ENCODE data around the gene SBNO1.

SBNO1 gene

DNA sequence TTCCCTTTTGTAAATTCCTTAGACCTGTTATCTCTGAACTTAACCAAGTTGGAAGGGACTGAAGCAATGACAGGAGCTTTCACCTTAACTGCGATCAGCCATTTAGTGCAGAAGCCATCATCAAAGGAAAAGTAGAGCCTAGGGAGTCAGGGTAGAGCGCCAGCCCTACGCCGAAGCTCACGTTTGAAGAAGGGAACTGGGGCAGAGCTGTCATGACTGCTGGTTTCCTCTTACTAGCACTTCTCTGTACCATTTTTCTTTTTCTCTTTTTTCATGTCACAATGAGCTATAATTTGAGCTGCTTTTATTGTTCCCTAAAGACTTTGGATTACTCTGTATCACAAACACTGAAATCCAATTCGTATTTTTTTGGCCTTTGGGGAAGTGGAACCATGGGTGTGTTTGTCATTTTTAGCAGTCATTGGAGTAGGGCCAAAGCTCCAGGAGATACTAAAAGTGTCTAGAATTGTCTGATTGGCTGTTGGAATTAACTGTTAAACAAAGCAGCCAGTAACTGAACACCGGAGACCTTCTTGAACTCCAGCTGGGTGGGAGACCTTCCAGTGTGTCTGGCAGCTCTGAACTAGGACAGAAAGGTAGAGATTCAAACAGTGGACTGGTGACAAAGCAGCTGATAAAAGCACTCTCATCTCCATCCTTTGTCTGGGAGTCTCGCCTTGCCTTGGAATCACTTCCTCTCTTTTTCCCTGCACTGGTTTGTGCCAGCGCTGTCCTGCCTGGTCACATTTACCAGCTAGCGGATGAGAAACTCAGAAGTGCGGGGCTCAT is 122.3 kb downstream of the SBNO1 start:
- ChIA-PET CTCF (interaction anchor here (0.6 to 0.7 kb wide), 2 partner anchors 69 to 297 kb away, joined by 3 read pairs; no protein-coding TSS in a partner anchor), POLR2A (ENCODE audit: low non-redundant PET) (interaction anchor here (0.8 kb wide), 1 partner anchor 9 kb away, joined by 3 read pairs; the partner anchor contains the start of gene MTRFR)

More for the DNA sequence above, 122.3 kb downstream of the SBNO1 start:
- TF ChIP-seq CTCF (conservative IDR thresholded peaks at IDR 0.05; ENCODE audit: low read depth): no peak
- DNase-seq (ENCODE audit: low spot score): no peak
- peak overlapping the region; percentile 33; the same call in 1 of the 2 replicates for H3K27ac ChIP-seq
